HG02938 (cell line): ENCODE data around the gene GCA.

ENCODE experiments used
- ATAC-seq: cut with Tn5 transposase; IDR thresholded peaks from one replicate; pipeline ENCODE4 v1.9.1; 2021; ENCODE audit warnings: mild to moderate bottlenecking, moderate library complexity; ENCODE audit not compliant: unreplicated experiment

GCA gene

DNA sequence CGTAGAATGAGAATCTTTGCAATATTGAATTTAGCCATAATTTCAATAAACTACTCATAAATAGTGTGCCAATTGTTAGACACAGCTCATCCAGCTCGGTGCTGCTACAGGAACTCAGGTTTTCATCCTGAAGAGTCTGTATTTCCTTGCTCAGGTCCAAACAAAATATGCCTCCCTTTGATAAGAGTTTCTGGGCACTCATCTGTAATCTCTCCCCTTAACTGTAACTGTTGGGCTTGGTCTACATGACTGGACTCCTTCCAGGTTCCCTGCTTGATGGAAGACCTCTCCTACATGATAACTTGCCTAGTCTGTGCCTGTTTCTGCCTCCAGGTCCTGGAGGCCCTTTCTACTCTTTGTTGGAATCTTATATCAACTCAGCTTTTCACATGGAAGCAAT lies 57.9 kb downstream of the GCA start:
- ATAC-seq = no peak

DNA sequence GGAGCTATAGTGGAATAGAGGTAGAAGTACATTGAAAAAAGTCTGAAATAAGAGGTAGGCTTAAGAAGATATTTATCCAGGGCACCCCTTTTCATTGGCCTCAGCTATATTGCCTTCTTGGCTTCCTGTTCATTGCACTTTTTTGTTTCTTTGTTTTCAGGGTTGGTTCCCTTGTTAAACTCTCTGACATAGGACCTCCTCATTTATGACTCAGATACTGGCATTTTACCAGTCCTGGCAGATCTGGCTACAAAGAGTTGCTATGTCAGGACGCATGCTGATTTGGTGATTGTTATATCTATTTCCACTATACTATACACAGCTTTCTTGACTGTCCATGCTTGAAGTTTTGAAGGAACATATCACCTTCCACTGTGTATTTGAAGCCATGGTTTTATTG lies 60.0 kb downstream of the GCA start:
- no peak for ATAC-seq
